ENCODE data around the gene WDR82.
A peak's percentile ranks its signal among the peaks of the same experiment; 100 is the strongest.

The WDR82 gene

GRCh38 chr3:52223449-52224408 is 54.7 kb downstream of the WDR82 start:
- no peak for DNase-seq (ENCODE audit: low spot score)

GRCh38 chr3:52222319-52223221 is 55.9 kb downstream of the WDR82 start:
- DNase-seq (ENCODE audit: low spot score): no peak

- DNase-seq (ENCODE audit: low spot score): no peak
These were observed 56.7 kb downstream of the WDR82 start for GRCh38 chr3:52221563-52222318.

GRCh38 chr3:52221141-52221562 is 57.3 kb downstream of the WDR82 start:
- DNase-seq (ENCODE audit: low spot score): no peak

GRCh38 chr3:52220380-52221026 is 57.9 kb downstream of the WDR82 start:
- peak; percentile 79 for DNase-seq (ENCODE audit: low spot score)

GRCh38 chr3:52218937-52219650 is 59.4 kb downstream of the WDR82 start:
- DNase-seq (ENCODE audit: low spot score): no peak

- DNase-seq (ENCODE audit: low spot score): no peak
These were observed 60.0 kb downstream of the WDR82 start for GRCh38 chr3:52218454-52218853.

- no peak for DNase-seq (ENCODE audit: low spot score)
These were observed 60.4 kb downstream of the WDR82 start for GRCh38 chr3:52218026-52218425.

- no peak for DNase-seq (ENCODE audit: low spot score)
These were observed 61.0 kb downstream of the WDR82 start for GRCh38 chr3:52217409-52217805.

GRCh38 chr3:52216585-52217408 is 61.7 kb downstream of the WDR82 start:
- DNase-seq (ENCODE audit: low spot score): peak; percentile 54

- no peak for DNase-seq (ENCODE audit: low spot score)
These were observed 63.1 kb downstream of the WDR82 start for GRCh38 chr3:52215351-52215750.

GRCh38 chr3:52213901-52214300 is 64.5 kb downstream of the WDR82 start:
- DNase-seq (ENCODE audit: low spot score): no peak

GRCh38 chr3:52213005-52213404 is 65.4 kb downstream of the WDR82 start:
- DNase-seq (ENCODE audit: low spot score): no peak

GRCh38 chr3:52211268-52211891 is 67.1 kb downstream of the WDR82 start:
- DNase-seq (ENCODE audit: low spot score): no peak

GRCh38 chr3:52210550-52211046 is 67.9 kb downstream of the WDR82 start:
- DNase-seq (ENCODE audit: low spot score): no peak

- no peak for DNase-seq (ENCODE audit: low spot score)
These were observed 68.4 kb downstream of the WDR82 start for GRCh38 chr3:52210037-52210436.

GRCh38 chr3:52208556-52208955 is 69.9 kb downstream of the WDR82 start:
- DNase-seq (ENCODE audit: low spot score): no peak

GRCh38 chr3:52205727-52206372 is 72.6 kb downstream of the WDR82 start:
- DNase-seq (ENCODE audit: low spot score): no peak
